K562 (cell line): Measurements from ENCODE around the gene HTR4. TPM values are rescaled to one million over a fixed set of nuclear protein-coding genes. Genes with fewer than 3 reads are reported as not detected.

Experiments
- ATAC-seq: fragments of 200-7000 bp; cut with Tn5 transposase; 3 replicates; pipeline ENCODE4 v1.9.1; 2020; ENCODE audit warnings: moderate library complexity
- BruUV-seq: library from RNA; stranded (reverse); fragments of 400-500 nt; replicated peaks from 2 replicates; lab custom pipeline; 2021; lab: Mats Ljungman, UMichigan
- CTCF ChIA-PET: fragments of 300-600 bp; formaldehyde crosslinking; extraction: SDS; loops from one replicate; lab custom pipeline; 2021; ENCODE audit warnings: low intra/inter-chr PET ratio; lab: Yijun Ruan, JAX
- POLR2A ChIA-PET: fragments of 300-600, 350-650 bp; sonication (Branson Sonifier 250); formaldehyde crosslinking; extraction: SDS; loops from one replicate; lab custom pipeline; 2021; ENCODE audit warnings: antibody characterized with exemption, inconsistent platforms; lab: Yijun Ruan, JAX
- DNase-seq, 4 experiments: peaks; one replicate each; pipeline versions ENCODE4 v3.0.0 to v3.0.0-alpha.2; 2011 to 2018; ENCODE audit warnings: low spot score in 3 of 4, mixed read lengths in 3 of 4; ENCODE audit errors: extremely low read depth in 1 of 4
- FAIRE-seq: peaks from 2 replicates; lab custom pipeline; 2011; peaks lifted over from hg19 to GRCh38; lab: Jason Lieb, UNC
- H2AFZ ChIP-seq: 2 replicates; pipeline ENCODE4 v1.6.0; 2011; ENCODE audit warnings: low read depth, low read length, control low read depth, inconsistent platforms
- H3K27ac ChIP-seq: fragments of 200-600 bp; 3 replicates; pipeline ENCODE4 v1.8.0; 2011; ENCODE audit warnings: low read depth, mild to moderate bottlenecking, control low read depth, inconsistent platforms, low read length, moderate library complexity, mixed read lengths; ENCODE audit errors: extremely low read depth
- H3K27me3 ChIP-seq, 2 experiments: fragments of 300-600 bp in 1 of 2; 2 replicates in 1 of 2; 3 replicates in 1 of 2; pipeline versions ENCODE4 v1.6.0 to v1.8.0; 2011; ENCODE audit warnings: inconsistent platforms in 2 of 2, low read length in 2 of 2, mild to moderate bottlenecking in 1 of 2, mixed read lengths in 1 of 2, moderate library complexity in 1 of 2; ENCODE audit not compliant: control insufficient read depth in 2 of 2, insufficient read depth in 2 of 2
- H3K36me3 ChIP-seq: fragments of 300-600 bp; 3 replicates; pipeline ENCODE4 v1.8.0; 2011; ENCODE audit warnings: mild to moderate bottlenecking, low read length, inconsistent platforms; ENCODE audit not compliant: control insufficient read depth, insufficient read depth
- H3K4me1 ChIP-seq, 2 experiments: fragments of 200-600 bp in 1 of 2; replicated peaks in 1 of 2; 2 replicates in 1 of 2; 3 replicates in 1 of 2; pipeline versions ENCODE4 v1.5.1 to v1.8.0; 2011; ENCODE audit warnings: inconsistent platforms in 2 of 2, low read length in 2 of 2, mild to moderate bottlenecking in 1 of 2, mixed read lengths in 1 of 2, moderate library complexity in 1 of 2; ENCODE audit not compliant: control insufficient read depth in 2 of 2, insufficient read depth in 2 of 2
- H3K4me2 ChIP-seq: 2 replicates; pipeline ENCODE4 v1.6.1; 2011; ENCODE audit warnings: low read length, control low read depth, inconsistent platforms, mixed read lengths; ENCODE audit not compliant: insufficient read depth
- H3K4me3 ChIP-seq: fragments of 200-600 bp; sonication (generic), shearing (Covaris generic); 2 replicates; pipeline ENCODE4 v1.5.1; 2016; ENCODE audit warnings: control low read depth, inconsistent platforms
- H3K79me2 ChIP-seq: fragments of 200-600 bp; 3 replicates; pipeline ENCODE4 v1.8.0; 2011; ENCODE audit warnings: low read length, inconsistent platforms; ENCODE audit not compliant: control insufficient read depth, insufficient read depth
- H3K9ac ChIP-seq, 2 experiments: 2 replicates each; pipeline versions ENCODE4 v1.6.0 to v1.6.1; 2011; ENCODE audit warnings: low read depth in 2 of 2, low read length in 2 of 2, control low read depth in 1 of 2, inconsistent platforms in 1 of 2, mild to moderate bottlenecking in 1 of 2, mixed read lengths in 1 of 2; ENCODE audit not compliant: insufficient read depth in 1 of 2
- H3K9me1 ChIP-seq: one replicate; pipeline ENCODE4 v1.6.0; 2011; ENCODE audit warnings: inconsistent platforms, mild to moderate bottlenecking, low read length, moderate library complexity; ENCODE audit not compliant: control insufficient read depth, insufficient read depth
- H3K9me3 ChIP-seq: replicated peaks from 2 replicates; pipeline ENCODE4 v1.5.1; 2011; ENCODE audit warnings: low read depth, low read length, inconsistent platforms; ENCODE audit not compliant: control insufficient read depth, insufficient read depth
- H4K20me1 ChIP-seq: replicated peaks from 2 replicates; pipeline ENCODE4 v1.6.1; 2011; ENCODE audit warnings: low read length, inconsistent platforms, mixed read lengths; ENCODE audit not compliant: control insufficient read depth, insufficient read depth
- BMI1 ChIP-seq: fragments of 150-350 bp; IDR thresholded peaks from 2 replicates; pipeline ENCODE4 v1.6.1; 2014; ENCODE audit warnings: low read length
- NCOR1 ChIP-seq: fragments of 450-650 bp; IDR thresholded peaks from 2 replicates; pipeline ENCODE4 v1.6.1; 2016; ENCODE audit warnings: mild to moderate bottlenecking, moderate library complexity
- NONO ChIP-seq, 2 experiments: fragments of 200-400 bp in 1 of 2; fragments of 450-650 bp in 1 of 2; formaldehyde crosslinking in 1 of 2; IDR thresholded peaks; 2 replicates each; pipeline ENCODE4 v1.6.1; 2017; ENCODE audit warnings: low read depth in 2 of 2, mild to moderate bottlenecking in 2 of 2, moderate library complexity in 2 of 2, low read length in 1 of 2
- POLR2B ChIP-seq: fragments of 450-650 bp; IDR thresholded peaks from 2 replicates; pipeline ENCODE4 v1.6.1; 2018; ENCODE audit warnings: low read depth; ENCODE audit not compliant: partially characterized antibody
- WGBS: fragments of 100-300 bp; shearing (Covaris generic); methylation state at CpG from one replicate; pipeline ENCODE4 v1.1.6; 2016; ENCODE audit warnings: low coverage, mixed read lengths; ENCODE audit not compliant: insufficient coverage; ENCODE audit errors: missing lambda C conversion rate; 5-methylcytosine and 5-hydroxymethylcytosine counted together
- in situ Hi-C: fragments of 300-500 bp; cut with MboI; formaldehyde crosslinking; loops from 4 replicates; pipeline ENCODE4 v1.15.0; 2018; ENCODE audit warnings: inconsistent platforms, mixed read lengths
- intact Hi-C: fragments of 100-400 bp; cut with micrococcal nuclease; formaldehyde crosslinking; loops from 2 replicates; pipeline ENCODE4 v1.14.2; 2022
- polyA plus RNA-seq, 8 experiments: library from polyadenylated mRNA; depleted of rRNA in 4 of 8; stranded (reverse) in 5 of 8; unstranded in 3 of 8; fragments of >200 nt; fragmentation: Nextera tagmentation in 2 of 8; fragmentation: Illumina TruSeq in 1 of 8; extraction: Ambion mirVana in 2 of 8; extraction: Trizol in 1 of 8; gene quantifications; 2 replicates each; pipeline versions ENCODE4 v1.2.1 to v1.2.3, GENCODE V29; 2011 to 2014; ENCODE audit warnings: inconsistent platforms in 1 of 8, missing spikeins in 1 of 8
- total RNA-seq, 7 experiments: library from RNA; depleted of rRNA in 6 of 7; stranded (reverse); fragments of >200 nt in 6 of 7; fragmentation: Illumina TruSeq in 2 of 7; extraction: Trizol in 2 of 7; gene quantifications; 2 replicates each; pipeline versions ENCODE4 v1.2.1 to v1.2.3, GENCODE V29; 2011 to 2021; ENCODE audit warnings: low replicate concordance in 1 of 7
- TF ChIP-seq, protein P1 (sequence below): fragments of 250-450 bp; sonication (Bioruptor Pico); IDR thresholded peaks from 2 replicates; pipeline ENCODE4 v1.4.0; 2020; ENCODE audit warnings: mild to moderate bottlenecking, moderate library complexity, borderline replicate concordance

HTR4 gene
- total and polyA plus RNA-seq, 9 of the 15 experiments (the other 6 are each of a cell fraction or from before 2014, with no cell fraction given) = 0.13 TPM; not detected in 8

DNA sequence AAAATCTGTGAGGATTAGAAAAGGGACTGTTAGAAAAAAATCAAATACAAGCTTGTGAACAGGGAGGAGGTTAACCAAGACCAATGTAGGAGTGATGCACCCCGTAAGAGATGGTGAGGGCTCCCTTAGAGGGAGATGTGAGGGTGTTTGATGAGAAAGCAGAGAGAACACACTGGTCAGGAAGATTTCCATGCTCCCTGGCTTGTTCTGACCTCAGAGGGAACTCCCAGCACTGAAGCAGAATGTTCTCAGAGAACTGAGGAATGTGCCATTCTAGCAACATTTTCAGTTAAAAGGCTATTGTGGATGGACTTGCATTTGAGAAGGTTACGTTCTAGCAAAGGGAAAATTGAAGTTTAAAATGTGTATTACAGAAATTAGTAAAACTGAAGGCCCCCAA, 110.6 kb downstream of the HTR4 start (continued):
- TF ChIP-seq BMI1 (no peak), NCOR1 (no peak), NONO (IDR thresholded peaks at IDR 0.05; ENCODE audit: low read depth in 2 of 2, low read length in 1 of 2) (no peak), POLR2B (no peak)

DNA sequence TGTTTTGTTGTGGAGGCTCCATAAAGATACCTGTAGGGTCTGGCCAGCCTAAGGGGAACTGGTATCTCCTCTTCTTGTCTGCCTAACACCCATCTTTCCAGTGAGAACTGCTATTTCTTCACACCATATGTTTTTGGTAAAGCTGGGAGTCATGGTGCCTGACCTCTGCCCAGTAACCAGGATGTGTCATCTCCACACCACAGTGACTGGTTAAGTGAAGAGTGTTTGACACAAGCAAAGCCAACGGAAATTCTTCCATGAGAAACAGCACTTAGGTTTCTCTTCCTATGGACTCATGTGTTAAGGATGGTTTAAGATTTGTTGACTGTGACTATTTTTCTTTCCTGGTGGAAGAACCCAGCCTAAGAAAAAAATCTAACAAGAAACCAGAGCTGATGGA, 111.5 kb downstream of the HTR4 start:
- Histone ChIP-seq H2AFZ (peak overlapping the region; percentile 8; the same call in 1 of the 2 replicates), H3K9me3 (no peaks in the 10 kb centered on the region), H3K4me2 (no peak overlapping the region), H4K20me1 (no peaks in the 10 kb centered on the region), H3K36me3 (no peaks in the 10 kb centered on the region), H3K4me1 (peaks cover 0 to 3% of the 10 kb centered on the region in 2 experiments; a peak in 1 of 5 replicates), H3K4me3 (no peak overlapping the region), H3K27me3 (no peaks in the 10 kb centered on the region), H3K9ac (no peak overlapping the region), H3K79me2 (no peaks in the 10 kb centered on the region), H3K27ac (no peak overlapping the region), H3K9me1 (no peaks in the 10 kb centered on the region)
- peak; percentile 41; the same call in 1 of the 3 replicates for ATAC-seq
- intact Hi-C loops (no loop called here), in situ Hi-C loops (no loop called here)
- TF ChIP-seq, protein P1, sequence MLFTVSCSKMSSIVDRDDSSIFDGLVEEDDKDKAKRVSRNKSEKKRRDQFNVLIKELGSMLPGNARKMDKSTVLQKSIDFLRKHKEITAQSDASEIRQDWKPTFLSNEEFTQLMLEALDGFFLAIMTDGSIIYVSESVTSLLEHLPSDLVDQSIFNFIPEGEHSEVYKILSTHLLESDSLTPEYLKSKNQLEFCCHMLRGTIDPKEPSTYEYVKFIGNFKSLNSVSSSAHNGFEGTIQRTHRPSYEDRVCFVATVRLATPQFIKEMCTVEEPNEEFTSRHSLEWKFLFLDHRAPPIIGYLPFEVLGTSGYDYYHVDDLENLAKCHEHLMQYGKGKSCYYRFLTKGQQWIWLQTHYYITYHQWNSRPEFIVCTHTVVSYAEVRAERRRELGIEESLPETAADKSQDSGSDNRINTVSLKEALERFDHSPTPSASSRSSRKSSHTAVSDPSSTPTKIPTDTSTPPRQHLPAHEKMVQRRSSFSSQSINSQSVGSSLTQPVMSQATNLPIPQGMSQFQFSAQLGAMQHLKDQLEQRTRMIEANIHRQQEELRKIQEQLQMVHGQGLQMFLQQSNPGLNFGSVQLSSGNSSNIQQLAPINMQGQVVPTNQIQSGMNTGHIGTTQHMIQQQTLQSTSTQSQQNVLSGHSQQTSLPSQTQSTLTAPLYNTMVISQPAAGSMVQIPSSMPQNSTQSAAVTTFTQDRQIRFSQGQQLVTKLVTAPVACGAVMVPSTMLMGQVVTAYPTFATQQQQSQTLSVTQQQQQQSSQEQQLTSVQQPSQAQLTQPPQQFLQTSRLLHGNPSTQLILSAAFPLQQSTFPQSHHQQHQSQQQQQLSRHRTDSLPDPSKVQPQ (CRISPR knock-in tag) = no peak
- no peak for FAIRE-seq
- DNase-seq = peak in 1 of 4 experiments; percentile 11
- ChIA-PET POLR2A (no interaction called here), CTCF (no interaction called here)
- no TSS peak for BruUV-seq
- 17% methylated on average over 1 of the region's 1 CpG for WGBS
